HTR-8/SVneo (cell line): ENCODE data around the gene GPC6.

Source experiments
- DNase-seq: peaks from one replicate; pipeline ENCODE4 v3.0.0; 2011; ENCODE audit warnings: low spot score, mixed read lengths; ENCODE audit not compliant: insufficient read length
- FAIRE-seq: peaks from 2 replicates; lab custom pipeline; 2011; peaks lifted over from hg19 to GRCh38; lab: Jason Lieb, UNC

Gene GPC6

DNA sequence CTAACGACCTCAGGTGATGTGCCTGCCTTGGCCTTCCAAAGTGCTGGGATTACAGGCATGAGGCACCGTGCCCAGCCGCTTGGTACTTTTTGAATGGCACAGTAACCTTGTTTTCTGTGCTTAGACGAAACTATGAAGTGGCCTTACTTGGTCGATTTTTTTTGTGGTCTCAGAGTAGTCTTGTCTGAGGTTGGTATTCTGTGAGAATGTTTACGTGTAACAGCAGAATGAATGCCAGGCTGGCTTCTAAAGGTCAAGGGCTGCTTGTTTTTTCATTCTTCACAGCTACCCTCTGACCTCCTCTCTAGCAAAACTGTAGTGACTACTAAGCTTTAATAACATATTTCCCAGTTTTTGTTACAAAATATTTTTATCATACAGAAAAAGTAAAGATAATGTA, 313.3 kb downstream of the GPC6 start:
- DNase-seq (no peak), FAIRE-seq (no peak)

DNA sequence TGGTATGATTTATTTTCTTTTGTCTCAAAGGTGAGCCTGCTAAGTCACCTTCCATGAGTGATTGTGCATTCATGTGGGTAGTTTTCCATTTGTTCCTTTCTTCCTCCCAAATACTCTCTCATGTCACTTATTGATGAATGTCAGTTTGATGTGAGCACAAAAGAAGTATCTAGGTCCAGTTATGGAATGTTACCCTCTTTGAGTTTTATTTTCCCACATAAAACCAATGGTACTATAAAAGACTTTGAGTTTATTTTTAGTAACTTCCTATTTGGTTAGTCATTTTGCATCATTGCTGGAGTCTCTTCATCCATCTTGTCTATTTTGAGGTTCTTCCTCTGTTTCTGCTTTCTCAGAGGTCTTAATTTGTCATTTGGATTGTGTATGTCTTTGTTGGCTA, 321.3 kb downstream of the GPC6 start:
- no peak for FAIRE-seq
- DNase-seq: no peak

DNA sequence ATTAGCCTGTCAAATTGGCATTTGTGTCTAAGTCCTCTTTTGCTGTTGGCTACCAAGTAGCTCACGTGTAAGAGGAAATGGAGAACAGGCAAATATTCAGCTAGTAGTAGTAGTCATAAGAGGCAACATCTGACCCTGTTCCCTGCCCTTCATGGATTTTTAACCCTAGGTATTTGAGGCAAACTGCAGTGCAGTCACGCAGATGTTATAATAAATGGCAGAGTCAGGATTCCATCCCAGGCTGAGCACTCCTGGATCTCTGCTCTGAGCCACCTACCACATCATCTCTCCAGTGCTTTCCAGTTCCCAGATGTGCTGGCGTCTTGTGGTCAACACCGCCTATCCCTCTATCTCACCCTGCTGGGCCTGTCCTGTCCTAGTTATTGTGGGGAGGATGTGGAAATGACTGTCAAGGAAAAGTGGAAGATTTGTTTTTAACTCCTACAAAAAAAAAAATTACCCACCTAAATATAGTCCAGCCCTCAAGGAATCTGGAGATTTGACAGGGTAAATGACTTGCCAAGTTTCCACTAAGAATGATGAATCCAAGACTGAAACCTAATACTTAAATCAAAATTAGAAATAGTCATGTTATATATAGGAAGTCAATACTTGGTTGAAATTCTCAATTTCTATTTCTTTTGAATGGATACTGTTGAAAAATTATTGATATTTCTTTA, 322.9 kb downstream of the GPC6 start:
- FAIRE-seq (no peak), DNase-seq (no peak)

DNA sequence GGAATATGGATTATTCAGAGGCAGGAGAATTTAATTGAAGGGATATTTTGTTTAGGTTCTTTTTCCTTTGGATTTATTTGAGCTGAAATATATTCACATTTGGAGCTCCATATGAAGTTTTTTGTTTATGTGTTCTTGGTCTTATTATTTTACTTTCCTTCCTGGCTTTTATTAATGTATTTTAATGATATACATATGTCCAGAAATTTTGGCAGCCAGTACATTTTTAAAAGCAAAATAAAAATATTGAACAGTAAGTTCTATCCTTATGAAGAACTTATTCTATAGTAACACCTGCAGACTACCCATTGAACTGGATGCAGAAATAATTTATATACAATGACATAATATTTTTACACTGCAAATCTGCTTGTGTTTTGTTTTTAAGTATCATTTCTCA, 323.6 kb downstream of the GPC6 start:
- no peak for DNase-seq
- FAIRE-seq: no peak

DNA sequence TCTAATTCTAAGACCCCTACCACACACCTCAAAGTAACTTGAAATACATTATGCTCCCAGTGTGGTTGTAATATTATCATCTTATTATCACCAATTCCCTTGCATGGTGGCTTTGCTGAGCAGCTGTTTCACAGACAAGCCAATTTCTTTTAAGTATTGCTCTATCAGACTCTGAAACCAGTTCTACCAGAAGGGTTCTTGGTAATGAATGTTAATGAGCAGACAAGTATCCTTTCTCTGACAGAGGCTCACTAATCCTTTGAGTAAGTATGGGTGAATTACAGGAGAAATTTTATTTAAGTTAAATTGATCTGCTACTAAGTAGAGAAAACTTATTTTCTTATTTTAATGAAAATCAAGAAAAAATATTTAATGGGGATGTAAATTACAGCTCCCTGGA, 326.0 kb downstream of the GPC6 start:
- FAIRE-seq (no peak), DNase-seq (no peak)

DNA sequence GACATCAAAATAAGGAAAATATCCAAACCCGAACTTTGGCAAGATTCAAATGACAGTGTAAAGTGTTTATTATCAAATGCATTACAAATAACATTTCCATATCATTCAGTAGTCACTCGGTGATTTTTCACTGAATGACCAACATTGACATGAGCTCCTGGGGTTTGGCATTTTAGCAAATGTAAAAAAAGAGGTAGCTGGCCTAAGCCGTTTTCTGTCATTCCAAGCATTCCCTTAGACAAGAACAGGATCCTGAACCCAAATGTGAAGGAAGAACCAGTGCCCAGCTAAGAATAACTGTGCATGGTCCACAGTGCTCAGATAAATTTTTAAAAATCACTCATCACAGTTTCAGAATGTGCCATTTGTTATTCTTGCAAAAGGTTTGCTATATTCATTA, 327.9 kb downstream of the GPC6 start:
- no peak for DNase-seq
- FAIRE-seq: no peak

DNA sequence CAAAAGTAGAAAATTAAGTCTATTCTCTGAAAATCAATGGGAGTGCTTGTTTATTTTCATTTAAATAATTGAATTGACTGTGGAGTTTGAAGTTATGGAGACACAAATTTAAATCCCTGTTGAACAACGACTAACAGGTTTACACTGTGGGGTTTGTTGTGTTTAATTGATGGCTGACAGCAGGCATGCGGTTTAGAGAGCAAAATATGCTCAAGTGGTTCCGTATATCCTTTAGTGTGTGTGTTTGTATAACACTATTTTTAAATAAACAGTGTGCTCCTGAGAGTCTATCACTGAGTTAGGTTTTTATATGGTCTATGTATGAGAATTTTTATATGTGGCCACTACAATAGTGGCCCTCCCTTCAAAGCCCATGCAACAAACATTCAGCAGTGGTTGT, 332.0 kb downstream of the GPC6 start:
- no peak for FAIRE-seq
- DNase-seq: no peak

DNA sequence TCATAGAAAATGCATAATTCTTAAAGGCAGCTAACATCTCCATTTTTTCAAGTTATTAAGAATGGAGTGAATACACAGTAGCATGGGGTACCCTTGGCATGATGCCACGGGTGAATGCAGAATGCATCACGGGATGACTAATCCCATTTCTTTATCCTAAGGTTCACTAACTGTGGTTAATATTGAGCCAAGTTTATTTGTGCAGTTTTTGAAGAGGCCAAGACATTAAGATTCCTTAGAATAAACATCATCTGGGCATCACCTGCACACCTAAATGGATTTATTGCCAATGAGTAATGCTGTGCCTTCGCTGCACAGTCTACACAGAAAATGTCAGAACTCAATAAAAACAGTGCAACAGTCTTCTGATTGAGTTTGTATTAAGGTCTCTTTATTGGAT, 333.1 kb downstream of the GPC6 start:
- DNase-seq: peak; percentile 20
- FAIRE-seq: no peak

DNA sequence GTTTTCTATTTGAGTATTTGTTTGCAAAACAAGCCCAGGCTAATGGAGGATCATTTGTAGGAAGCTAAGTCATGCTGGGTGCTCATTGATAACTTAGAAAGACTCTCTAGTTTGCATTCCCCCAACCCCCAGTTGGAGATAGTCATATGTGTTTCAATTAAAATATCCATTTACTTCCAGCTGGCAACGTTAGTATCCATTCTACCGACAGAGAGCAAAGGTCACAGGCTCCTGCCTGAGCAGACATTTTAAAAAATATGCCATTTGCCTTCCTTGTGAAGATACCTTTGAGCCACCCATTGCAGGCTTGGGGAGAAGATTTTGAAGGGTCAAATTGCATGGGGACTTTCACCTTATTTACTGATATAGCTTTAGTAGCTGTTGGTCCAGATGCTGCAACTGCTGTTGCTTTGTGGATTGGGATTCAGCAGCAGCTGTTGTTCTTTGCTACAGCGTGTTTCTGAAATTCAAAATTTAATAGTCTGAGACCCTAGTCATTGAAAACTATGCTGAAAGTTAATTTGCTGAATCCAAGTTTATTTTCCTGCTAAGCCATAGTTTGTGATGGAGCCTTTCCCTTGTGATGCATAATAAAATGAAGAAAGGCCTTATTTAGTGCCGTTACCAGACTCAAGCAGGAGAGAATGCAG, 335.1 kb downstream of the GPC6 start:
- DNase-seq: no peak
- no peak for FAIRE-seq

DNA sequence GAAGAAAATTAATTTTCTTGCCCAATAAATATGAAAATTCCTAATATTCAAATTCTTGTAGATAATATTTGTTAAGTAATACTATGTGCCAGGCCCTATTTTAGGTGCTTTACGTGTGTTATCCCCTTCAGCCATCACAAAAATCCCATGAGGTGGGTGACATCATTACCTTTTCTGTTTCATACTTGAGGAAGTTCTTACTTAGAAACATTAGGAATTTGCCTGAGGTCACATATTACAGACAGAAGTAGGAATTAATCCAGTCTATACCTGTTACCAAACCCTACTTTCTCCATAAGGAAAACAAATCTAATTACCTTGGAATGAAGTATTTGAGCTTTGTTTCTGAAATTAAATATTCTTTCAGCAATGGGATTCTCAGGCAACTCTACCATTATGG, 336.1 kb downstream of the GPC6 start:
- FAIRE-seq: no peak
- no peak for DNase-seq

DNA sequence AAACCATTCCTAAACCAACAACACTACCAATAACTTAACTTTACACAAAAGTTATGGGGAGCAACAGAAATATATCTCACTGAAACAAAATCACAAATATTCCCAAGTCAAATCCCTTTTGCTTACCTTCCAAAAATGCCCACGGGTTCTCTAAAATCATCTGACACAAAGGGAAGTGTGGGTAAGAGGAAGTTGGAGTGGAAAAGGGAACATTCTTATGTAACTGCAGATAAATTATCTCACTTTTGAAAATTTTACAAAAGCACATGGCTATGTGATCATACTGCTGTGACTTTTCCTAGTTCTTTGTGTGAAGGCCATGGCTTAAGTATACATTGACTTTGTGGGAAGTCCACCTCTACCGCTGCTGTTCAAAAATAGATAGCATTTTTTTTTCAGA, 350.5 kb downstream of the GPC6 start:
- DNase-seq (no peak), FAIRE-seq (no peak)

DNA sequence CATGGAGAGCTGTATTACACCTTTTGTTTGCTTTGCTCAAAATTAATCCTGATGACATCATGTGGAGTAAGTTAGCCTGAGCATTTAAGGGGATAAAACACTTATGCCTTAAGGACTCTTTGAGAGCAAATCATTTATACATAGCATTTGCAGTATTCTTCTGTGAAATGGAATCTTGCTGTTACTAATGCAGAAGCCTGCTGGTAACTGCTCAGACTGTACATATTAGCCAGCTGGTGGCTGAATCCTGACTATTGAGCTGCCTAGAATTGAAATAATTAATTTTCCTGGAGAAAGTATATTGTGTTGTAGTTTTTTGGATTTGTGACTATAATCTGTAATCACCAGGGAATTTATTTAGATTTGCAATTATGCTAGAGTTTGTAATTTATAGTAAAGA, 363.2 kb downstream of the GPC6 start:
- FAIRE-seq (no peak), DNase-seq (no peak)

DNA sequence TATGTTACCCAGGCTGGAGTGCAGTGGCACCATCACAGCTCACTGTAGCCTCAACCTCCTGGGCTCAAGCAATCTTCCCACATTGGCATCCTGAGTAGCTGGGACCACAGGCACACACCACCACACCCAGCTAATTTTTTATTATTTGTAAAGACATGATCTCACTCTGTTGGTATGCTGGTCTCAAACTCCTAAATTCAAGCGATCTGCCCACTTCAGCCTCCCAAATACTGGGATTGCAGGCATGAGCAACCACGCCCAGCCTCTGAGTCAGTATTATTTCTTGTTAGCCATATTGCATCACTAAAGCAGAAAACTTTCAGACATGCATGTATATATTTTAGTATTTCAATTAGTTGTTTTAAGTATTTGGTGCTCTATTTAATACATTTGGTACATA, 376.4 kb downstream of the GPC6 start:
- no peak for FAIRE-seq
- peak; percentile 1 for DNase-seq

DNA sequence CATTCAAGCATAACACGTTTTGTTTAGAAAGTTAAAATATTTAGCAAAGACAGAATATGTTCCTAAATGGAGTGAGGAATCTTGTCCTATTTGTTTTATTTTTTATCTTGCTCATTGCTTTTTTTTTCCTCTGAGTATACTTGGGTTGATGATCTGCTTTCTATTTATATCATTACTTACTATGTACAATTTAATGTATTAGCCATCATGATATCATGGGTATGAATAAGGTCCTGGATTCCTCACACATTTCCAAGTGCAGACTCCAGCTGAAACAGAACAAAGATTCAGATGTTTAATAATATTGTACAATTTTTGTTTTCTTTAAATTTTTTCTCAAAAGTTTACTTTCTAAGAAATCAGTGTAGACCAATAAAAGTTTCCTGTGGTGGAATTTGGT, 388.2 kb downstream of the GPC6 start:
- FAIRE-seq (no peak), DNase-seq (no peak)

DNA sequence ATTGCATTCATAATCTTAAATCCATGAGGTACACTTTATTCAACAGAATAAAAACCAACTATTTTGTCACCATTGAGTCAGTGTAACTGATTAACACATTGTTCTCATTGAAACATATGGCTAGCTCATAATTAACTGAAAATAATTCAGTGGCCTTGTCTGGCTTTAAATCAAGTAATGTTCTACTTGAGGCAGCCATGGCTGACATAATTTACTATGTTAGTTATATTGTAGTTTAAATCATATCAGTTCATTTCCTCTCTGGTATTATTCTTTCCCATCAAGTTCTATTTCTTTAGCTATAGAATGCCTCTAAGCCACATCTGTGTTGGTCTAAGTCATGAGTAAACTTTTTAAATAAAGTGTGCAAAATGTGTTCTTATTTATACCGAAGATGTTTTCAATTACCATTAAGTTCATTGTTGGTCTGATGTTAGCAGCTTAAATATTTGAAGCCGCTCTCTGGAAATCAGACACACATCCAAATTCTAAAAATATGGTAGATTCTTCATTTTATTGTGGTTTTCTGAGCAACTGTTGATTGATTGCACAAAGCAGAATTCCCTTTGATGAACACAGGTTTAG, 393.7 kb downstream of the GPC6 start:
- FAIRE-seq: no peak
- DNase-seq: no peak

DNA sequence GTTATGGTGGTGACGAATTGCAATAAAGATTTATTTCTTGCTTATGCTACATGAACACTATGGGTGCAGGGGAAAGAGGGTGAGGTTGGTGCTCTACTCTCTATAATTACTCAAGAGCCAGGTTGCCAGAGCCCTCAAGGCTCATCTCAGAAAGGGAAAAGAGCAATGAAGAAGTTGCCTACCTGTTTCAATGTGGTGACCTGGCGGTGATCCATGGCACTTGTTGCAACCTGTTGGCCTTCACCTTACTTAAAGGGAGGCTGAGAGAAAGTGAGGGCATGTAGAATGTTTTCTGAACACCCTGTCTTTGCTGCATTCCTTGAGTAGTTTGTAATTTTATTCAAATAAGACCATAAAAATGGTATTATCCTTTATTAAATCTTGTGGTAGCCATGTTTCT, 394.4 kb downstream of the GPC6 start:
- FAIRE-seq: no peak

DNA sequence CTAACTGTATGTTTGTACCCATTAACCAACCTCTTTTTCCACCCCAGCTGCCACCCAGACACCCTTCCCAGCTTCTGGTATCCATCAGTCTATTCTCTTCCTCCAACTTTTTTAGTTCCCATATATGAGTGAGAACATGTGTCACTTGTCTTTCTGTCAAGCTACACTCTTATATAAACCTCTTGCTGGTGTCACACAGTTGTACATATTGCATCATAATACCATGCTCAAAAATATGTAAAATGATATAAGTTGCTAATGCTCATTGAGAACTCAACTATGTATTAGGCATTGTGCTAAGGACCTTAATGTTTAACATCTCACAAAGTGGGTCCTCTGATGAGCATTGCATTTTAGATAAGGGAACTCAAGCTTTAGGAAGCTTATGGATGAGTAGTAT, 395.4 kb downstream of the GPC6 start:
- no peak for DNase-seq
- no peak for FAIRE-seq

More for the DNA sequence above, 394.4 kb downstream of the GPC6 start:
- no peak for DNase-seq

DNA sequence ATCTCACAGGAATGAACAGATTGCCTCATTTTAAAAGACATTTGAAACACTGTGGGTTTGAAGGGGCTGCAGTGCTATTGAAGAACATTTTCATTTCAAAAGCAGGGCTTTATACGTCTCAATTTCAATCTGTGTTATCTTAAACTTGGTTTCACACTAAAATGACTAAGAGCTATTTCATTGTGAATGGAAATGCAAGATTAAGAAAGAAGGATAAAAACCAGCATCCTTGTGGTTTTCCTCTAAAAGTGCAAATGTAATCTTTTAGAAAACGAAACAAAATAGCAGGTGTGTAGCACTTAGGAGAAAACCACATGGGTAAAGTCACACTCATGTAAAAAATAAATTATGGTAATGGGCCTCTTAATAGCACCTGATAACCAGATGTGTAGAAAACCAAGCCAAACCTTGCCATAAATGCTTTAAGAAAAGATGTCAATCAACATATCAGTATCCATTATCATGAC, 397.7 kb downstream of the GPC6 start:
- DNase-seq: no peak
- FAIRE-seq: no peak

DNA sequence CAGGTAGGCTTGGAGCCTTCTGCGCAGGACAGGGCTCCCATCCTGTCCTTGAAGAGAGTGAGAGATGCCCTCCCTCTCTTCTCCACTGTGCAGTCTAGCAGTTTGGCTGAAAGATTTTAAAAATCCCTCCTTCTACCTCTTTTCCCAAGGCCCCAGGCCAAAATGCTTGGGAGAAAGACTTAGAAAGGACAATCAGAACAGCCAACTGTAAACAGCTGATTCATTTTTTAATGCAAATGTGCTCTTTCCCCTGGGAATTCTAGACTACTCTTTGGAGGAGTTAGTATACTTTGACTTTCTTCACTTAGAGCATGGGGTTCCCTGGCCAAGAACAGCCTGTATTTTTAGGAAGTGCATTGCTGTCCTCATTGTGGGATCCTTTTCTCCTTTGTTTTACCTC, 398.9 kb downstream of the GPC6 start:
- FAIRE-seq: no peak
- DNase-seq: no peak

DNA sequence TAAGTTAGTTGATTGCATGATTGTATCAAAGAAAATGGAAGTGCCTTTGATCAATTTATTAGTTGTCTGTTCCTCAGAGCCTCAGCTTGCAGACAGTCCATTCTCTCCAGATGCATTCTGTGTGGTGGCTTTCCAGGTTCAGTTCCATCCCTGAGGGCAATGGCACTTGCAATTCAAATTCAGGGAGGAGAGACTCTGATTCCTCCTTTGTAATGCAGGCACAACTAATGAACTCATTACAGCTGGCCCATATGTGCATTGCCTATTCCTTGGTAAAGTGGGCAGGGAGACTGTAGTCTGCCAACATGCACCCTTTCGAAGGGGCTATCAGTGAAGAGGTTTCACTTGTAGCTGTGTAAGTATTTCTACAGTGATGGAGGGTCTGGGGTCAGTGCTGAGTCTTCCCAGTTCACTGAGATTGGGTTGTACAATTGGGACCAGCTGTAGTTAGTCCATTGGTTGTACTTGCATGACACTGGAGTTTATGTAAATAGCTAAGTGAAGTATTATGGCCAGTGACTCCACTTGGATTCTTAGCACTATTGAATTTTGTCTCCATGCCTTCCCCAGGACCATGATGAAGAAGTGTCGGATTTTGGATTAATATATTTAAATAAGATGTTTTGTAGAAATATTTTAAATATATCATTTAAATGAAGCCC, 401.7 kb downstream of the GPC6 start:
- no peak for FAIRE-seq

DNA sequence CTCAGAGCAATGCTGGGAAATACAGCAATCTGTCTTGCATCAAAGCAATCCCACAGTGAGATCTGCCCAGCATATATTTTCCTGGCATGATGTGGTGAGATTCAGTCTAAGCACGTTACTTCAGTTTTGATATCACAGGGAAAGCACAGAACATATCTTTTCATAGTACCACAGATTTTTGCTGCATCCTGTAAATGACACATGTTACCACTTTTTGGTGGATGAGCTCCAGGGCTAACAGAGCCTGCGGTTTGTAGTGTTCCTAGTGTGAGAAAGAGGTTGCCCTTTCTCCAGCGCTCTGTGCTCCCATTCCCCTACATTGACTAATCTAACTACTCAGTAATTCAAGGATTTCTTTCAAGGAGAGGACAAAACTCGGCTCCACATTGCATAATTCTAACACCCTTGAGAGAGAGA, 409.0 kb downstream of the GPC6 start:
- no peak for DNase-seq
- FAIRE-seq: no peak

More for the DNA sequence above, 401.7 kb downstream of the GPC6 start:
- DNase-seq: no peak
